ENCODE measurements around the gene OAF.

The OAF gene

GRCh38 chr11:120224972-120225909 is 14.4 kb downstream of the OAF start:
- DNase-seq = no peak

- DNase-seq = no peak
Measured at GRCh38 chr11:120226242-120226641, 15.4 kb downstream of the OAF start.

- DNase-seq = no peak
Measured at GRCh38 chr11:120226714-120227113, 15.9 kb downstream of the OAF start.

GRCh38 chr11:120227228-120227852 is 16.5 kb downstream of the OAF start:
- DNase-seq = no peak

GRCh38 chr11:120228794-120229384 is 18.1 kb downstream of the OAF start:
- DNase-seq = no peak

- DNase-seq = peak; percentile 47
Measured at GRCh38 chr11:120229451-120230424, 18.9 kb downstream of the OAF start.

- no peak for DNase-seq
Measured at GRCh38 chr11:120230433-120231071, 19.7 kb downstream of the OAF start.

- no peak for DNase-seq
Measured at GRCh38 chr11:120231963-120232362, 21.1 kb downstream of the OAF start.

GRCh38 chr11:120233207-120233803 is 22.5 kb downstream of the OAF start:
- no peak for DNase-seq

- DNase-seq = peak; percentile 57
Measured at GRCh38 chr11:120235024-120235628, 24.3 kb downstream of the OAF start.

GRCh38 chr11:120236169-120237107 is 25.6 kb downstream of the OAF start:
- DNase-seq = peak; percentile 8

- no peak for DNase-seq
Measured at GRCh38 chr11:120238968-120239620, 28.3 kb downstream of the OAF start.

- no peak for DNase-seq
Measured at GRCh38 chr11:120239713-120240640, 29.1 kb downstream of the OAF start, which contains the start of gene POU2F3. Gene POU2F3, plus strand, starts transcription at chr11:120240140. Its CDS starts 204 bp downstream, at chr11:120240344.

- no peak for DNase-seq
Measured at GRCh38 chr11:120240866-120241265, 30.0 kb downstream of the OAF start.

GRCh38 chr11:120241277-120241676 is 30.4 kb downstream of the OAF start:
- DNase-seq = no peak

- no peak for DNase-seq
Measured at GRCh38 chr11:120243221-120243620, 32.4 kb downstream of the OAF start.

GRCh38 chr11:120244476-120245365 is 33.9 kb downstream of the OAF start:
- no peak for DNase-seq

Data from hematopoietic multipotent progenitor cell treated with erythropoietin and hydrocortisone succinate and interleukin-3 and kit ligand, for 8 days (in vitro differentiated cells).